DND-41 (cell line): ENCODE data around the gene PLRG1.

Experiments
- EZH2 ChIP-seq: IDR thresholded peaks from 3 replicates; pipeline ENCODE4 v1.6.1; 2012; ENCODE audit warnings: borderline replicate concordance, low read depth, mild to moderate bottlenecking, moderate library complexity, low read length, inconsistent platforms; ENCODE audit not compliant: severe bottlenecking
- TF ChIP-seq, protein P1 (sequence below): IDR thresholded peaks from 2 replicates; pipeline ENCODE4 v1.5.1; 2012; ENCODE audit warnings: borderline replicate concordance, low read length, moderate library complexity, mild to moderate bottlenecking; ENCODE audit not compliant: poor library complexity, severe bottlenecking; ENCODE audit errors: extremely low read depth

DNA sequence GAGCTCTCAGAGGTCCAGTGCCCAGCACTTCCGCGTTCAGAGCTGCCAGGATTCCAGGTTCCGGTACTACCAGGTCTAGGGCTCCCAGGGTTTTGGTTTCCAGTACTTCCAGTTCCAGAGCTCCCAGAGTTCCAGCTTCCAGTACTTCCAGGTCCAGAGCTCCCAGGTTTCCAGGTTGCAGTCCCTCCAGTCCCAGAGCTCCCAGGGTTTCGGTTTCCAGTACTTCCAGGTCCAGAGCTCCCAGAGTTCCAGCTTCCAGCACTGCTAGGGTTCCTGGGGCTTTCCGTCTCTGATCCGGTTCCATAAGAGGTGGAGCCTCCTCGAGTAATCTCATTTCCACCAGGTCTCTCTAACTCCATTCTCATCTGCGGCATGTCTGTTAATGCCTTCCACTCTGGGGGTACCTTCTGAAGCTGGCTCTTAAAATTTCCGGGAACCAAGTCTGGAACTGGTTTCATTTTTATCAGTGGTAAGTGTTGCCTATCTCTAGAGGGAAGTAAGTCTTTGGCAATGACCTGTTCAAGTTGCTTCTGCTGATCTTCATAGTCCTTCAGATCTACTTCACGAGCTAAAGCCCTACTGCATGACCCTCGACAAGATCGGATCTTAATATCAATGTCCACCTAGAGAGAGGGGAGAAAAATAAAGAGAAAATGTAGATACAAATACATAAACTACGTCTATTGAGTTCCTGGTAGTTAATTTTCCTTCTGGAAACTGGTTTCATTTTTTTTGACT lies 36.3 kb upstream of the PLRG1 start:
- TF ChIP-seq, protein P1, sequence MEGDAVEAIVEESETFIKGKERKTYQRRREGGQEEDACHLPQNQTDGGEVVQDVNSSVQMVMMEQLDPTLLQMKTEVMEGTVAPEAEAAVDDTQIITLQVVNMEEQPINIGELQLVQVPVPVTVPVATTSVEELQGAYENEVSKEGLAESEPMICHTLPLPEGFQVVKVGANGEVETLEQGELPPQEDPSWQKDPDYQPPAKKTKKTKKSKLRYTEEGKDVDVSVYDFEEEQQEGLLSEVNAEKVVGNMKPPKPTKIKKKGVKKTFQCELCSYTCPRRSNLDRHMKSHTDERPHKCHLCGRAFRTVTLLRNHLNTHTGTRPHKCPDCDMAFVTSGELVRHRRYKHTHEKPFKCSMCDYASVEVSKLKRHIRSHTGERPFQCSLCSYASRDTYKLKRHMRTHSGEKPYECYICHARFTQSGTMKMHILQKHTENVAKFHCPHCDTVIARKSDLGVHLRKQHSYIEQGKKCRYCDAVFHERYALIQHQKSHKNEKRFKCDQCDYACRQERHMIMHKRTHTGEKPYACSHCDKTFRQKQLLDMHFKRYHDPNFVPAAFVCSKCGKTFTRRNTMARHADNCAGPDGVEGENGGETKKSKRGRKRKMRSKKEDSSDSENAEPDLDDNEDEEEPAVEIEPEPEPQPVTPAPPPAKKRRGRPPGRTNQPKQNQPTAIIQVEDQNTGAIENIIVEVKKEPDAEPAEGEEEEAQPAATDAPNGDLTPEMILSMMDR, result no peak
- no peak for TF ChIP-seq EZH2
